GM23338 (cell line): ENCODE results near the gene TMEM178B. TPM values are rescaled to one million over a fixed set of nuclear protein-coding genes. Genes with fewer than 3 reads are reported as not detected.

Source experiments
- ATAC-seq: fragments of 200-7000 bp; cut with Tn5 transposase; 3 replicates; pipeline ENCODE4 v1.9.1; 2020
- DNase-seq: peaks from one replicate; pipeline ENCODE4 v3.0.0-alpha.2; 2015; ENCODE audit warnings: low spot score
- H2AFZ ChIP-seq: fragments of 200-600 bp; sonication (generic); 2 replicates; pipeline ENCODE4 v1.8.0; 2016; ENCODE audit warnings: antibody characterized with exemption, mild to moderate bottlenecking, moderate library complexity
- H3F3A ChIP-seq: fragments of 200-600 bp; sonication (generic); replicated peaks from 2 replicates; pipeline ENCODE4 v1.8.0; 2017; ENCODE audit warnings: antibody characterized with exemption, mixed run types, low read depth
- H3K27ac ChIP-seq: fragments of 200-600 bp; sonication (generic); 2 replicates; pipeline ENCODE4 v1.6.1; 2016; ENCODE audit warnings: low read depth
- H3K27me3 ChIP-seq: fragments of 200-600 bp; sonication (generic); 2 replicates; pipeline ENCODE4 v1.8.0; 2016; ENCODE audit warnings: mild to moderate bottlenecking, mixed run types, moderate library complexity; ENCODE audit not compliant: insufficient read depth
- H3K36me3 ChIP-seq: fragments of 200-600 bp; sonication (generic); 2 replicates; pipeline ENCODE4 v1.8.0; 2016; ENCODE audit warnings: mild to moderate bottlenecking; ENCODE audit not compliant: insufficient read depth
- H3K4me1 ChIP-seq: fragments of 200-600 bp; sonication (generic); 2 replicates; pipeline ENCODE4 v1.8.0; 2016; ENCODE audit warnings: mild to moderate bottlenecking, moderate library complexity; ENCODE audit not compliant: insufficient read depth
- H3K4me2 ChIP-seq: fragments of 200-600 bp; sonication (generic); 2 replicates; pipeline ENCODE4 v1.7.1; 2017; ENCODE audit warnings: mixed run types
- H3K4me3 ChIP-seq: fragments of 200-600 bp; sonication (generic); 2 replicates; pipeline ENCODE4 v1.6.1; 2016; ENCODE audit warnings: mixed run types
- H3K79me2 ChIP-seq: fragments of 200-600 bp; sonication (generic); replicated peaks from 2 replicates; pipeline ENCODE4 v1.8.0; 2017; ENCODE audit warnings: mild to moderate bottlenecking; ENCODE audit not compliant: insufficient read depth
- H3K9me2 ChIP-seq: fragments of 200-600 bp; sonication (generic); 2 replicates; pipeline ENCODE4 v1.8.0; 2017; ENCODE audit not compliant: insufficient read depth
- H4K20me1 ChIP-seq: fragments of 200-600 bp; sonication (generic); replicated peaks from 2 replicates; pipeline ENCODE4 v1.8.0; 2017; ENCODE audit warnings: mild to moderate bottlenecking; ENCODE audit not compliant: insufficient read depth
- H3K27ac Mint-ChIP-seq: 2 replicates; pipeline ENCODE4 v1.8.0; 2020; ENCODE audit warnings: inconsistent platforms, mild to moderate bottlenecking, moderate library complexity, mixed read lengths
- H3K27me3 Mint-ChIP-seq: 3 replicates; pipeline ENCODE4 v1.8.0; 2022; ENCODE audit warnings: low read depth, mild to moderate bottlenecking, moderate library complexity, mixed read lengths, inconsistent platforms; ENCODE audit not compliant: insufficient read depth, poor library complexity
- H3K36me3 Mint-ChIP-seq: 3 replicates; pipeline ENCODE4 v1.8.0; 2021; ENCODE audit warnings: low read depth, mild to moderate bottlenecking, inconsistent platforms, moderate library complexity, mixed read lengths
- H3K4me1 Mint-ChIP-seq: 3 replicates; pipeline ENCODE4 v1.8.0; 2020; ENCODE audit warnings: mild to moderate bottlenecking, inconsistent platforms, mixed read lengths
- H3K4me3 Mint-ChIP-seq: 3 replicates; pipeline ENCODE4 v1.8.0; 2021; ENCODE audit warnings: moderate library complexity, mild to moderate bottlenecking, inconsistent platforms, mixed read lengths
- H3K9me3 Mint-ChIP-seq: 3 replicates; pipeline ENCODE4 v1.8.0; 2020; ENCODE audit warnings: moderate library complexity, mild to moderate bottlenecking, inconsistent platforms, mixed read lengths
- CREB1 ChIP-seq: fragments of 250-450 bp; sonication (Bioruptor Pico); IDR thresholded peaks from 2 replicates; pipeline ENCODE4 v1.5.0; 2020; ENCODE audit warnings: low read depth, mild to moderate bottlenecking, moderate library complexity
- EZH2 ChIP-seq: fragments of 200-600 bp; sonication (generic); IDR thresholded peaks from one replicate; pipeline ENCODE4 v1.8.0; 2017; ENCODE audit warnings: antibody characterized with exemption, mild to moderate bottlenecking, low read depth; ENCODE audit not compliant: unreplicated experiment
- EZH2phosphoT487 ChIP-seq: fragments of 200-600 bp; sonication (generic); IDR thresholded peaks from one replicate; pipeline ENCODE4 v1.8.1; 2018; ENCODE audit warnings: antibody characterized with exemption; ENCODE audit not compliant: unreplicated experiment
- JUNB ChIP-seq: IDR thresholded peaks from one replicate; pipeline ENCODE4 v1.6.1; 2016; ENCODE audit warnings: antibody characterized with exemption; ENCODE audit not compliant: unreplicated experiment
- NANOG ChIP-seq: IDR thresholded peaks from 2 replicates; pipeline ENCODE4 v1.6.1; 2016; ENCODE audit warnings: antibody characterized with exemption, borderline replicate concordance
- POLR2AphosphoS5 ChIP-seq: IDR thresholded peaks from 2 replicates; pipeline ENCODE4 v1.6.1; 2016; ENCODE audit warnings: antibody characterized with exemption, low read depth
- STAT1 ChIP-seq: IDR thresholded peaks from one replicate; pipeline ENCODE4 v1.6.1; 2016; ENCODE audit warnings: antibody characterized with exemption; ENCODE audit not compliant: unreplicated experiment
- ZNF114 ChIP-seq: fragments of 250-450 bp; sonication (Bioruptor Pico); IDR thresholded peaks from 2 replicates; pipeline ENCODE4 v1.5.0; 2020; ENCODE audit warnings: mild to moderate bottlenecking, moderate library complexity
- polyA plus RNA-seq: library from polyadenylated mRNA; unstranded; fragments of >200 nt; fragmentation: Nextera tagmentation; extraction: Ambion mirVana; gene quantifications from 2 replicates; pipeline ENCODE4 v1.2.1, GENCODE V29; 2016
- total RNA-seq: library from RNA; depleted of rRNA; stranded (reverse); fragments of >200 nt; shearing (Covaris generic); gene quantifications from 2 replicates; pipeline ENCODE4 v1.2.3, GENCODE V29; 2014
- TF ChIP-seq, protein P1 (sequence below): IDR thresholded peaks from 2 replicates; pipeline ENCODE4 v1.6.1; 2016; ENCODE audit warnings: antibody characterized with exemption
- TF ChIP-seq, protein P2 (sequence below): fragments of 250-450 bp; sonication (Bioruptor Pico); IDR thresholded peaks from 2 replicates; pipeline ENCODE4 v1.5.0; 2020; ENCODE audit warnings: mild to moderate bottlenecking, moderate library complexity
- TF ChIP-seq, protein P3 (sequence below), 2 experiments: fragments of 200-600 bp in 1 of 2; sonication (generic) in 1 of 2; conservative IDR thresholded peaks; 2 replicates each; pipeline versions ENCODE4 v1.5.1 to v1.6.1; 2016 to 2017; ENCODE audit warnings: antibody characterized with exemption in 2 of 2, low read depth in 2 of 2, mild to moderate bottlenecking in 2 of 2, moderate library complexity in 1 of 2

The TMEM178B gene
- total and polyA plus RNA-seq, 2 experiments from 2014 or later, result 4.9 to 15.6 TPM

DNA sequence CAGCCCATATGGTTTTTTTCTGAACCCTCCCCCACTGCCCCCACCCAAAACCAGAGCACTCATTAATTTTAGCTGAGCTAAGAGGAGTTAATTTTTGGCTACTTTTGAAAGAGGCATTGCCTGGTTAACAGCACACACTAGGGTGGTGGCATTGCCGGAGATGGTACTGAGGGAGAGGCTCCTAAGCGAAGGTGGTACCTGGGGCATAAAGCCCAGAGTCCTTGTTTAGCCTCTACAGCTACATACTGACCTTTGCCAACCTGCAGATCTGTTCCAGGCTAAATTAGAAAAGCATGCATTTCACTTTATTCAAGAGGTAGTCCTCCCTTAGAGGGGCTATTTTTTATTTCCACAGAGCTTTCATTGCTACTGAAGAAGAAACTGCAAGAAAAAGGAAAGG lies 304.5 kb downstream of the TMEM178B start (continued):
- TF ChIP-seq, protein P1, sequence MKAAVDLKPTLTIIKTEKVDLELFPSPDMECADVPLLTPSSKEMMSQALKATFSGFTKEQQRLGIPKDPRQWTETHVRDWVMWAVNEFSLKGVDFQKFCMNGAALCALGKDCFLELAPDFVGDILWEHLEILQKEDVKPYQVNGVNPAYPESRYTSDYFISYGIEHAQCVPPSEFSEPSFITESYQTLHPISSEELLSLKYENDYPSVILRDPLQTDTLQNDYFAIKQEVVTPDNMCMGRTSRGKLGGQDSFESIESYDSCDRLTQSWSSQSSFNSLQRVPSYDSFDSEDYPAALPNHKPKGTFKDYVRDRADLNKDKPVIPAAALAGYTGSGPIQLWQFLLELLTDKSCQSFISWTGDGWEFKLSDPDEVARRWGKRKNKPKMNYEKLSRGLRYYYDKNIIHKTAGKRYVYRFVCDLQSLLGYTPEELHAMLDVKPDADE, result no peak
- TF ChIP-seq, protein P2, sequence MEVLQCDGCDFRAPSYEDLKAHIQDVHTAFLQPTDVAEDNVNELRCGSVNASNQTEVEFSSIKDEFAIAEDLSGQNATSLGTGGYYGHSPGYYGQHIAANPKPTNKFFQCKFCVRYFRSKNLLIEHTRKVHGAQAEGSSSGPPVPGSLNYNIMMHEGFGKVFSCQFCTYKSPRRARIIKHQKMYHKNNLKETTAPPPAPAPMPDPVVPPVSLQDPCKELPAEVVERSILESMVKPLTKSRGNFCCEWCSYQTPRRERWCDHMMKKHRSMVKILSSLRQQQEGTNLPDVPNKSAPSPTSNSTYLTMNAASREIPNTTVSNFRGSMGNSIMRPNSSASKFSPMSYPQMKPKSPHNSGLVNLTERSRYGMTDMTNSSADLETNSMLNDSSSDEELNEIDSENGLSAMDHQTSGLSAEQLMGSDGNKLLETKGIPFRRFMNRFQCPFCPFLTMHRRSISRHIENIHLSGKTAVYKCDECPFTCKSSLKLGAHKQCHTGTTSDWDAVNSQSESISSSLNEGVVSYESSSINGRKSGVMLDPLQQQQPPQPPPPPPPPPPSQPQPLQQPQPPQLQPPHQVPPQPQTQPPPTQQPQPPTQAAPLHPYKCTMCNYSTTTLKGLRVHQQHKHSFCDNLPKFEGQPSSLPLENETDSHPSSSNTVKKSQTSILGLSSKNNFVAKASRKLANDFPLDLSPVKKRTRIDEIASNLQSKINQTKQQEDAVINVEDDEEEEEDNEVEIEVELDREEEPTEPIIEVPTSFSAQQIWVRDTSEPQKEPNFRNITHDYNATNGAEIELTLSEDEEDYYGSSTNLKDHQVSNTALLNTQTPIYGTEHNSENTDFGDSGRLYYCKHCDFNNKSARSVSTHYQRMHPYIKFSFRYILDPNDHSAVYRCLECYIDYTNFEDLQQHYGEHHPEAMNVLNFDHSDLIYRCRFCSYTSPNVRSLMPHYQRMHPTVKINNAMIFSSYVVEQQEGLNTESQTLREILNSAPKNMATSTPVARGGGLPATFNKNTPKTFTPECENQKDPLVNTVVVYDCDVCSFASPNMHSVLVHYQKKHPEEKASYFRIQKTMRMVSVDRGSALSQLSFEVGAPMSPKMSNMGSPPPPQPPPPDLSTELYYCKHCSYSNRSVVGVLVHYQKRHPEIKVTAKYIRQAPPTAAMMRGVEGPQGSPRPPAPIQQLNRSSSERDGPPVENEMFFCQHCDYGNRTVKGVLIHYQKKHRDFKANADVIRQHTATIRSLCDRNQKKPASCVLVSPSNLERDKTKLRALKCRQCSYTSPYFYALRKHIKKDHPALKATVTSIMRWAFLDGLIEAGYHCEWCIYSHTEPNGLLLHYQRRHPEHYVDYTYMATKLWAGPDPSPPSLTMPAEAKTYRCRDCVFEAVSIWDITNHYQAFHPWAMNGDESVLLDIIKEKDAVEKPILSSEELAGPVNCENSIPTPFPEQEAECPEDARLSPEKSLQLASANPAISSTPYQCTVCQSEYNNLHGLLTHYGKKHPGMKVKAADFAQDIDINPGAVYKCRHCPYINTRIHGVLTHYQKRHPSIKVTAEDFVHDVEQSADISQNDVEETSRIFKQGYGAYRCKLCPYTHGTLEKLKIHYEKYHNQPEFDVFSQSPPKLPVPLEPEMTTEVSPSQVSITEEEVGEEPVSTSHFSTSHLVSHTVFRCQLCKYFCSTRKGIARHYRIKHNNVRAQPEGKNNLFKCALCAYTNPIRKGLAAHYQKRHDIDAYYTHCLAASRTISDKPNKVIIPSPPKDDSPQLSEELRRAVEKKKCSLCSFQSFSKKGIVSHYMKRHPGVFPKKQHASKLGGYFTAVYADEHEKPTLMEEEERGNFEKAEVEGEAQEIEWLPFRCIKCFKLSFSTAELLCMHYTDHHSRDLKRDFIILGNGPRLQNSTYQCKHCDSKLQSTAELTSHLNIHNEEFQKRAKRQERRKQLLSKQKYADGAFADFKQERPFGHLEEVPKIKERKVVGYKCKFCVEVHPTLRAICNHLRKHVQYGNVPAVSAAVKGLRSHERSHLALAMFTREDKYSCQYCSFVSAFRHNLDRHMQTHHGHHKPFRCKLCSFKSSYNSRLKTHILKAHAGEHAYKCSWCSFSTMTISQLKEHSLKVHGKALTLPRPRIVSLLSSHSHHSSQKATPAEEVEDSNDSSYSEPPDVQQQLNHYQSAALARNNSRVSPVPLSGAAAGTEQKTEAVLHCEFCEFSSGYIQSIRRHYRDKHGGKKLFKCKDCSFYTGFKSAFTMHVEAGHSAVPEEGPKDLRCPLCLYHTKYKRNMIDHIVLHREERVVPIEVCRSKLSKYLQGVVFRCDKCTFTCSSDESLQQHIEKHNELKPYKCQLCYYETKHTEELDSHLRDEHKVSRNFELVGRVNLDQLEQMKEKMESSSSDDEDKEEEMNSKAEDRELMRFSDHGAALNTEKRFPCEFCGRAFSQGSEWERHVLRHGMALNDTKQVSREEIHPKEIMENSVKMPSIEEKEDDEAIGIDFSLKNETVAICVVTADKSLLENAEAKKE (CRISPR knock-in tag), result no peak
- no peak for TF ChIP-seq STAT1
- no peak for TF ChIP-seq EZH2phosphoT487
- no peak for TF ChIP-seq CREB1 (CRISPR knock-in tag)
- TF ChIP-seq POLR2AphosphoS5, result no peak
- no peak for TF ChIP-seq NANOG

DNA sequence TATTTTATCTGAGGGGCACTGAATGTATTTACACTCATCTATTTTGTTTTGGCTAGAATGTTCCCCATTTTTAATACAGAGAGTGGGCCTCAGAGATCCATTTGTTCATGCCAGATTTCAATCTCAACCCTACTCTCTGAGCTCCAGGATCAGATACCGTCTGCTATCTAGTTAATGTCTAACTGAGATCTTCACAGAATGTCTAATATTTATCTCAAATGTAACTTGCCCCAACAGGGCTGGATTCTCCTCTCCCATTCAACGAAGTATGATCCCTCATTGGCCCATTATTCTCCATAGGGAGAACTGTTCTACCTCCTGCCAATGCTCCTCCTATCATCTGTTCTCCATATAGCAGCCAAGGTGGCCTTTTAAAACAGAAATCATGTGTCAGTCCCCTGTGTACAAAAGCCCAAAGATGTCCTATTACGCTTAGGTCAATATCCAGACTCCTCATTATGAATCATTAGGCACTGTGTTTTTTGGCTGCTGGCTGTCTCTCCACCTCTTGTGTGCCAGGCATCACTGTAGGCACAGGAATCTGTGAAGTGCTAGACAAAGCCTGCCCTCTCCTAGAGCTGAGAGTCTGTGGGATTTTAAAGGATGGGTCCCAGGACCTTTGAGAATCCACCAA lies 308.0 kb downstream of the TMEM178B start:
- Histone ChIP-seq H3K9me2 (peaks cover 4% of the 10 kb centered on the region; the same call in 1 of the 2 replicates), H3K4me2 (no peak overlapping the region), H3K4me1 (no peaks in the 10 kb centered on the region), H3K79me2 (no peaks in the 10 kb centered on the region; the same call in 1 of the 2 replicates), H4K20me1 (no peaks in the 10 kb centered on the region), H3K36me3 (no peaks in the 10 kb centered on the region), H3K4me3 (no peak overlapping the region), H3K27ac (no peak overlapping the region), H3F3A (no peaks in the 10 kb centered on the region), H3K27me3 (no peaks in the 10 kb centered on the region), H2AFZ (no peak overlapping the region)
- no peak overlapping the region for H3K4me3 Mint-ChIP-seq
- peaks cover 11% of the 10 kb centered on the region for H3K4me1 Mint-ChIP-seq
- peaks cover 3% of the 10 kb centered on the region for H3K27me3 Mint-ChIP-seq
- peaks cover 3% of the 10 kb centered on the region; the same call in 1 of the 3 replicates for H3K9me3 Mint-ChIP-seq
- no peak for ATAC-seq
- no peak for DNase-seq
- H3K36me3 Mint-ChIP-seq, result no peaks in the 10 kb centered on the region; the same call in 2 of the 3 replicates
- no peak overlapping the region for H3K27ac Mint-ChIP-seq
- no peak for TF ChIP-seq NANOG
- TF ChIP-seq EZH2, result no peak
- TF ChIP-seq, protein P1, result no peak
- no peak for TF ChIP-seq STAT1
- TF ChIP-seq POLR2AphosphoS5, result no peak
- no peak for TF ChIP-seq ZNF114 (CRISPR knock-in tag)
- TF ChIP-seq, protein P3, sequence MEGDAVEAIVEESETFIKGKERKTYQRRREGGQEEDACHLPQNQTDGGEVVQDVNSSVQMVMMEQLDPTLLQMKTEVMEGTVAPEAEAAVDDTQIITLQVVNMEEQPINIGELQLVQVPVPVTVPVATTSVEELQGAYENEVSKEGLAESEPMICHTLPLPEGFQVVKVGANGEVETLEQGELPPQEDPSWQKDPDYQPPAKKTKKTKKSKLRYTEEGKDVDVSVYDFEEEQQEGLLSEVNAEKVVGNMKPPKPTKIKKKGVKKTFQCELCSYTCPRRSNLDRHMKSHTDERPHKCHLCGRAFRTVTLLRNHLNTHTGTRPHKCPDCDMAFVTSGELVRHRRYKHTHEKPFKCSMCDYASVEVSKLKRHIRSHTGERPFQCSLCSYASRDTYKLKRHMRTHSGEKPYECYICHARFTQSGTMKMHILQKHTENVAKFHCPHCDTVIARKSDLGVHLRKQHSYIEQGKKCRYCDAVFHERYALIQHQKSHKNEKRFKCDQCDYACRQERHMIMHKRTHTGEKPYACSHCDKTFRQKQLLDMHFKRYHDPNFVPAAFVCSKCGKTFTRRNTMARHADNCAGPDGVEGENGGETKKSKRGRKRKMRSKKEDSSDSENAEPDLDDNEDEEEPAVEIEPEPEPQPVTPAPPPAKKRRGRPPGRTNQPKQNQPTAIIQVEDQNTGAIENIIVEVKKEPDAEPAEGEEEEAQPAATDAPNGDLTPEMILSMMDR (conservative IDR thresholded peaks at IDR 0.05; ENCODE audit: low read depth in 2 of 2), result no peak
- no peak for TF ChIP-seq JUNB
- no peak for TF ChIP-seq EZH2phosphoT487
